Measurements from ENCODE around the gene SNX13.
"Not testable (repeated sequence)": the region's sequence is repeated elsewhere in the genome, so short reads cannot be mapped to it uniquely, and the experiment has no call there.

Gene SNX13

GRCh38 chr7:17912536-17913235, 27.6 kb downstream of the SNX13 start:
- no peak for DNase-seq

GRCh38 chr7:17912050-17912449, 28.2 kb downstream of the SNX13 start:
- DNase-seq: no peak

GRCh38 chr7:17910377-17910776, 29.9 kb downstream of the SNX13 start:
- DNase-seq: no peak

- not testable (repeated sequence) for DNase-seq
Measured at GRCh38 chr7:17909310-17909709, 31.0 kb downstream of the SNX13 start.

- DNase-seq: no peak
Measured at GRCh38 chr7:17907014-17907413, 33.3 kb downstream of the SNX13 start.

- DNase-seq: no peak
Measured at GRCh38 chr7:17903337-17903736, 37.0 kb downstream of the SNX13 start.

- DNase-seq: no peak
Measured at GRCh38 chr7:17902599-17902998, 37.7 kb downstream of the SNX13 start.

- DNase-seq: no peak
Measured at GRCh38 chr7:17900464-17900863, 39.8 kb downstream of the SNX13 start.

- DNase-seq: no peak
Measured at GRCh38 chr7:17898111-17898510, 42.2 kb downstream of the SNX13 start.

GRCh38 chr7:17887286-17887685, 53.0 kb downstream of the SNX13 start:
- DNase-seq: no peak

GRCh38 chr7:17882685-17883084, 57.6 kb downstream of the SNX13 start:
- DNase-seq: no peak

- no peak for DNase-seq
Measured at GRCh38 chr7:17879075-17879661, 61.1 kb downstream of the SNX13 start.

GRCh38 chr7:17878627-17879026, 61.7 kb downstream of the SNX13 start:
- no peak for DNase-seq

GRCh38 chr7:17871815-17872533, 68.3 kb downstream of the SNX13 start:
- no peak for DNase-seq

- DNase-seq: no peak
Measured at GRCh38 chr7:17870406-17870805, 69.9 kb downstream of the SNX13 start.

- no peak for DNase-seq
Measured at GRCh38 chr7:17863809-17864143, 76.5 kb downstream of the SNX13 start.

GRCh38 chr7:17863095-17863808, 77.0 kb downstream of the SNX13 start:
- no peak for DNase-seq

- no peak for DNase-seq
Measured at GRCh38 chr7:17856251-17856650, 84.0 kb downstream of the SNX13 start.

GRCh38 chr7:17855202-17855601, 85.1 kb downstream of the SNX13 start:
- no peak for DNase-seq

GRCh38 chr7:17854261-17855047, 85.8 kb downstream of the SNX13 start:
- no peak for DNase-seq

GRCh38 chr7:17852361-17852760, 87.9 kb downstream of the SNX13 start:
- DNase-seq: no peak

GRCh38 chr7:17849504-17849903, 90.8 kb downstream of the SNX13 start:
- no peak for DNase-seq

GRCh38 chr7:17848516-17848915, 91.8 kb downstream of the SNX13 start:
- DNase-seq: no peak
